ENCODE results near the gene TP53BP1. TPM values are rescaled to one million over a fixed set of nuclear protein-coding genes. Genes with fewer than 3 reads are reported as not detected.

Gene TP53BP1
- polyA plus RNA-seq, 3 donors = 1.8 to 6.7 (median 3.1) TPM

GRCh38 chr15:43360821-43361220, 132.1 kb downstream of the TP53BP1 start:
- Histone ChIP-seq H3K4me1 (ENCODE audit: control insufficient read depth in 1 of 2, insufficient read depth in 2 of 2, low read length in 2 of 2) (no peaks in the 10 kb centered on the region), H3K9me3 (replicated peaks in 1 of 2; ENCODE audit: control insufficient read depth in 1 of 2, insufficient read depth in 1 of 2, low read length in 2 of 2) (peaks cover 28 to 46% of the 10 kb centered on the region in 2 donors), H3K36me3 (replicated peaks in 1 of 2; ENCODE audit: control insufficient read depth in 1 of 2, insufficient read depth in 2 of 2, low read length in 2 of 2) (peaks cover 40 to 63% of the 10 kb centered on the region in 2 donors), H3K9ac (ENCODE audit: insufficient read depth, low read length, poor library complexity, severe bottlenecking) (no peak overlapping the region), H3K4me3 (replicated peaks in 1 of 3; ENCODE audit: low read depth in 2 of 3, low read length in 3 of 3) (peak overlapping the region in 1 of 3 experiments; percentile 40), H3K79me2 (ENCODE audit: insufficient read depth, low read length) (peaks cover 5% of the 10 kb centered on the region), H3K27ac (ENCODE audit: low read depth in 1 of 2, low read length in 2 of 2) (no peak overlapping the region), H3K27me3 (ENCODE audit: control insufficient read depth in 2 of 2, insufficient read depth in 2 of 2, low read length in 2 of 2) (no peaks in the 10 kb centered on the region), H2AFZ (ENCODE audit: insufficient read depth, low read depth, low read length, poor library complexity, severe bottlenecking) (no peak overlapping the region), H4K20me1 (ENCODE audit: insufficient read depth, low read length) (no peaks in the 10 kb centered on the region), H3K4me2 (replicated peaks; ENCODE audit: extremely low read depth, low read length, poor library complexity, severe bottlenecking) (no peak overlapping the region)
- Mint-ChIP-seq H3K36me3 (peaks cover 51 to 72% of the 10 kb centered on the region in 2 donors), H3K27me3 (ENCODE audit: low read depth in 3 of 3) (no peaks in the 10 kb centered on the region), H3K9me3 (peaks cover 25 to 52% (median 44%) of the 10 kb centered on the region in 7 donors), H3K4me3 (no peak overlapping the region), H3K4me1 (peaks cover 19% of the 10 kb centered on the region), H3K27ac (no peak overlapping the region)
- WGBS (ENCODE audit: insufficient coverage) = 67% methylated on average over 3 of the region's 4 CpGs
- no peak for DNase-seq
- intact Hi-C loops (cut with micrococcal nuclease) = no loop called here
- TF ChIP-seq CTCF (IDR thresholded peaks at IDR 0.05) = no peak

Other genes starting within 250 kb of the TP53BP1 start
- not detected for gene TGM5, start 226.2 kb downstream of the TP53BP1 start, polyA plus RNA-seq
- gene TGM7, start 190.9 kb downstream of the TP53BP1 start, polyA plus RNA-seq = not detected
- 1 to 10 TPM in 2 of 3 donors, under 1 TPM in 1; 0.78 to 1.6 (median 1.4) TPM for gene LCMT2, start 162.6 kb downstream of the TP53BP1 start, polyA plus RNA-seq
- gene ZSCAN29, start 122.1 kb downstream of the TP53BP1 start, polyA plus RNA-seq = 1 to 10 TPM; 2.6 to 7.4 (median 4.3) TPM
- gene TUBGCP4, start 122.1 kb downstream of the TP53BP1 start, polyA plus RNA-seq = 1 to 10 TPM; 4.7 to 7.6 (median 6.1) TPM
- gene MAP1A, start 24.5 kb upstream of the TP53BP1 start, polyA plus RNA-seq = under 1 TPM in 2 of 3 donors, not detected in 1; 0.01 to 0.02 TPM
- 10 to 100 TPM in 1 of 3 donors, 1 to 10 TPM in 1, under 1 TPM in 1; 0.95 to 19.9 (median 2.0) TPM for gene PPIP5K1, start 97.1 kb upstream of the TP53BP1 start, polyA plus RNA-seq
- not detected for gene CKMT1B, start 100.9 kb upstream of the TP53BP1 start, polyA plus RNA-seq
- under 1 TPM in 1 of 3 donors, not detected in 2; 0.37 TPM for gene STRC, start 125.6 kb upstream of the TP53BP1 start, polyA plus RNA-seq
- gene CATSPER2, start 155.7 kb upstream of the TP53BP1 start, polyA plus RNA-seq = 1 to 10 TPM in 1 of 3 donors, not detected in 2; 2.5 TPM
- gene CKMT1A, start 200.7 kb upstream of the TP53BP1 start, polyA plus RNA-seq = not detected